HL-60/S4 (cell line): Measurements from ENCODE around the gene DNAH7.

ENCODE experiments used
- in situ Hi-C: fragments of 300-500 bp; cut with MboI; formaldehyde crosslinking; loops from 2 replicates; pipeline ENCODE4 v1.14.3; 2022; ENCODE audit warnings: low sequenced_read_pairs

Gene DNAH7

GRCh38 chr2:195891081-195891480 is 177.6 kb downstream of the DNAH7 start:
- in situ Hi-C loops = no loop called here

- in situ Hi-C loops = no loop called here
These were observed 189.5 kb downstream of the DNAH7 start for GRCh38 chr2:195879153-195879552.

DNA sequence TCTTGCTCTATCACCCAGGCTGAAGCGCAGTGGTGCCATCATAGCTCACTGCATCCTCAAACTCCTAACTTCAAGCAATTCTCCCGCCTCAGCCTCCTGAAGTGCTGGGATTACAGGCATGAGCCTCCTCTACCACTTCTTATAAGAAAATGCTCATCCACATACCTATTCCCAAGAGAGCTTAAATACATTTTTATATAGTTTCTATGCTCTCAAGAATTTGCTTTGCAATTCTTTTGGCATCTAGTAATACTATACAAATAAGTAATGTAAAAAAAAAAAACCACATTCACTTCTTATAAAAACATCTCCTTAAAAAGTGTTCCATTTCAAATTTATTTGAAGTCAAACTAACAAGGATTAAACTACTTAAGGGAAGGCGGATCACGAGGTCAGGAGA is 197.3 kb downstream of the DNAH7 start:
- in situ Hi-C loops = no loop called here

DNA sequence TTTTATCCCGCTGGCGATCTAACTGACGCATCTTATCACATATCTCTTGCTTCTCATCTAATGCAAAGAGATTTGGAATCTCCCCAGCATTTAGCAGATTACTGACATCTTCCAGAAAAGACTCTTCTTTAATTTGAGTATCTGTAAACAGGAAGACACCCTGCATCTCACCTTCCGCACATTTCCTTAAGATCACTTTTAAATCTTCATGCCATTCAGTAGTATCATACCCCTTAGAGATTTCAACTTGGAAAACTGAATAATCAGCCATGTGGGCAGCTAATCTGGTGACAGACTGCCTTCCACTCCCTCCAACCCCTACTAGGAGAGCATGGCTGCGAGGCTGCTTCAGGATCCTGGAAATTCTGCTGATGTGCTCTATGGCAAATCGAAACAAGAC is 204.3 kb downstream of the DNAH7 start:
- in situ Hi-C loops = no loop called here

DNA sequence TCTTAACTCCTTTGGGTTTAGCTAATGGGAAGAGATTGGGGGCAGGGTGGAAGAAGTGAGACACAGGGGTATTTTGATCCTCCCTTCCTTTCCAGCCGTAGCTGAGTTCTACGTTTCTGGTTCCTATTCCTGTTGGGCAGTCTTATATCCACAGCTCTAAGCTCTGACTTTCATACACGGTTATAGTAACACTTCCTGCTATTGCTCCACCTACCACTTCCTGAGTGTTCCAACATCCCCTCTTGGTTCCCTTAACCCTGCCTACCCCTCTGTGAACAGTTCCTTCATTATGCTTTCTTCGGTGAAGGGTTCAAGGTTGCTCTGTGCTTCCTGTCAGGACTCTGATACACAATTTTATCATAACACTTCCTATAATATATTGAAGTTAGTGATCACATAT is 205.1 kb downstream of the DNAH7 start:
- in situ Hi-C loops = no loop called here

DNA sequence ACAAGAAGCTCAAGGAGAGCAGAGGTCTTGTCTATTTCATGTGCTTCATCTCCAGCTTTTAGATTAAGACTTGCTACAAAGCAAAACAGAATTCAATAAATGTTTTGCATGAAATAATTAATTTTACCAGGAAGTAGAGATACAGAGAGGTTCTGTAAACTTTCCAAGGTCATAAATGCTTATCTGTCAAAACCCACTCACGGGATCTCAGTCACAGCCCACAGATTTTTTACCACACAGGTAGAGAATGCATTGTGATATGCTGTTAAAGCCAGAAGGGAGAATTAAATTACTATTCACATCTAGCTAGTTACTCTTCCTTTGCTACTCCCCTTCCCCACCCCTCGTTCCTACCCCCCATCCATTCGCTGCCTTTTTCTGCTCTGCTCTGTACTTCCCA is 205.5 kb downstream of the DNAH7 start:
- in situ Hi-C loops = no loop called here

DNA sequence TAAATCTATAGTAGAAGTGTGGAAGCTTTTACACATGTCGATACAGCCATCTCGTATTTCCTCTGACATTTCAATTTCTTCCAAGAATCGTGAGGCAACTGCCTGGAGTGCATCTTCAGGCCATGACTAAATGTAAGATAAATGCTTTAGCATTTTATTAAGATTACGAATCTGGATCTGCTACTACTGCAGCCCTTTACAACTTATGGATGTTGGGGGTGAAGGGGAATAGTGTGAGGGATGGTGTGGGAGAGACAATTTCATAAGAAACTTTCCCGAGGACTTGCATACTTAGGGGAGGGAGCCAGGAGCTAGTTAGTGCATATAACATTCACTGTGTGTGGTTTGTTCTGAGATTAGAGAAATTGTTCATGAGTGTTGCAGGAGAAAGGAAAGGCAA is 206.8 kb downstream of the DNAH7 start:
- in situ Hi-C loops = no loop called here

DNA sequence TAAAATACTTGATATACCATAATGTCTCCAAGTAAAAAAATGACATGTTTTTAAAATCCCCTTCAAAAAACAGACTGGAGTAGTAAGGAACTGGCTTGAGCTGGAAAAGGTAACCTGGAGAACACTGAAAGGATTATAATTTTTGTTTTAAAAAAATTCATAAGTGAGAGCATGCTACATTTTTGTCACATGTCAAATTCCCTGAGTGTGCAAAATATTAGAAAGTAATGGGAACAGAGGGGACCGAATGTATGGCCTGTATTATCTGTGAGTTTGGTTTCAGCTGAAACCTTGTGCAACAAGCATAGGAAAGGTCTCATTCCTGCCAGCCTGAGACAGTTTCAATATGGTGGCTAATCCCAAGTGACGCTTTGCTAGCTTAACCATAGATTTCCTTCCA is 209.1 kb downstream of the DNAH7 start:
- in situ Hi-C loops = no loop called here

DNA sequence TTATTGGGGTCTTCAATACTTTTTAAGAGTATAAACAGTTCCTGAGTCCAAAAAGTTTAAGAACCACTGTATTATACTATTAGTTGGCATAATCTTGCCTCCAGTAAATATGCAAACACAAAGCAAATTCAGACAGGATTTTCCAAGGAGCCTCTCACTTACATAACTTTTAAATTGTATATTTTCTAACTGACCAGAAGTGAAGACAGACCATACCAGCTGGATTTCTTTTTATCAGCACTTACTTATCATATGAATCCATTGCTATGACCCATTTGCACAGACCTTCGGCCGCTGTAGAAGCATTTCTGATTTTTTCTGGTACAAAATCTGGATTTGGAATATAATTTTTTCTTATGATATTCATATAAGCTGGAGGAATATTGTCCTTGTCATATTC is 211.5 kb downstream of the DNAH7 start:
- in situ Hi-C loops = no loop called here

- in situ Hi-C loops = no loop called here
These were observed 217.9 kb downstream of the DNAH7 start for GRCh38 chr2:195850764-195851163.

DNA sequence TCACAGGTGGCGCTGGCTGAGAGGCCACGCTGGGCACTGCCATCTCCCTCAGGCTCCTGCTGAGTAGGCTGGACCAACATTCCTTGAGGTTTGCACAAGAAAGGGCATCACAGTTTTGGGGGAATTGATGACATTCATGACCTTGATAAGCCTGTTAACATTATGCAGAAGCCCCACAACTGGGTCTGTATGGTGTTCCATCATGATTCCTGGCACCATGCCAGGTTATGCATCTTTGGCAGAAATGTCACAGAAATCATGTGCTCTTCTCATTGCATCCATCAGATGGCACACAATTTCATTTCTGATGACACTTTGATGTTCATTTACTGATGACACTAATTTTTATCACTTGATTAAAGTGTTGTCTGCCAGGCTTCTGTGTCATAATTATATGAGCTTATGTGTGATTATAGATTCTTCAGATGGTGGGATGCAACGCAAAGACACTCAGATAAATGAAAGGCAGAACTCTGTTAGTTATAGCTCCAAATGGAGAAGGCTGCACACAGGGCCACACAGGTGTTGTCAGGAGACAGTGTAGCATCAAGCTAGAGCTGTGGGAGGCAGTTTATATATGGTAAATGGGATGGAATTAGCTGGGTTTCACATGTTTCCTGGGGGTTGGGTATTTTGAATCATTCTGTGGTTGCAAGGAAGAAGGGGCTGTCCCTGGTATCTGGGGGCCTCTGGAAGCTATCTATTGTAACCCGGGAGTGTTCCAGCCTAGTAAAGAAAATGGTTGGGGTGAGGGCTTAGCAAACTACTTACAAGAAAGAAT is 220.3 kb downstream of the DNAH7 start:
- in situ Hi-C loops = no loop called here

- in situ Hi-C loops = no loop called here
These were observed 225.7 kb downstream of the DNAH7 start for GRCh38 chr2:195842932-195843331.

GRCh38 chr2:195838002-195838401 is 230.6 kb downstream of the DNAH7 start:
- in situ Hi-C loops = no loop called here

- in situ Hi-C loops = no loop called here
These were observed 232.6 kb downstream of the DNAH7 start for GRCh38 chr2:195836002-195836401.

DNA sequence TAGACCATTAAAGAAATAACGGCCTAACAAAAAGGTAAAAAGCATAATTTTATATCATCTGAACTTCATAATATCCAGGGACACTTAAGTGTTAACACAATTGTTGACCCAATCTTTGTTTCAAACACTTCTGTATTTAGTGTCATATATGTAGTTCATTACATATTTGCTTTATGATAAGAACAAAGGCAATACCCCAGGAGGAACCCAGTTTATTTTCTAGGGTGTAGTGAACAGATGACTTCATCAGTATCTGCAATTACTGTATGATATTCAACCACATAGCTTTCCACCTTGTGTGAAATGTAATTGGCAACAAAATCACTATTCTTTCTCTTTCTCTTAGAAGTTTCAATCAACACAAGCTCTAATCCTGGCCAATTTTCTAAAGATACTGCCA is 233.8 kb downstream of the DNAH7 start:
- in situ Hi-C loops = no loop called here

DNA sequence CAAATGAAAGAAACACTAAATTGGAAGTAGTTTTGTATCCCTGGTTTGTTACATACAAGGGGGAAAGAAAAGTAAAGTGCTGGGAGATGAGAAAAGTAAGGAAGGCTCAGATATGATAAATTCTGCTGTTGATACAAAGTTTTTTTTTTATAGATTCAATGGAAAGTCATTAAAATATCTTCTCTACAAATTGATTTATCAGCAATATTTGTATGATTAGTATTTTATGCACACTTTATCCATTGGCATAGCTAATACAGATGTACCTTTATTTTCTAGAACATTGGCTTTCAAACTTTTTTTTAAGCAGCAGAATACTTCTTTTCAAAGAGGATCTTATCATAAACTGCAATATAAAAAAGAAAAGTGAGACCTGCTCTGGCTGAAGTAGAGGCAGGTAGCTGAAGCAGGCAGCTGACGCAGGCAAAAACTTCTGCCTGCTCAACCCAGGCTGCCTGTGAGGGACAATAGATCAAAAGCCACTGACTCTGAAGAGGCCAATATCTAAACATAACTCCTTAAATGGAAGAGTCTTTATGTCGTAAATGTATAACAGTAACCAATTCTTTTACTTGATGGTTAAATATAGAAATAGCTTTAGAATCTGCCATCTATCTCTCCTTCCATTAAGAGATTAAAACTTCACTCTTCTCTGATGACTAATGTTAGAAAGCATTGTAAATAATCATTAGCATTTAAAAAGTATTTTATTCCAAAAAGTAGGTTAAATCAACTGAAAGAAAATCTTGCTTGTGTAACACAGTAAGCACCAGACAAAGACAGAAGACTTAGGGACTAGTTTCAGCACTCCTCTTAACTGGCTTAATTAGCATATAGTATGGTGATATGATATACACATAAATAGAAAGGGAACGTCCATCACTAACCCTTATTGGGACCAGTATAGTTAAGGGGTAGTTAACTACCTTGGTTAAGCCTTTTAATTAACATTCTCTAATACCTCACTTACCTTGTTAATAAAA is 237.4 kb downstream of the DNAH7 start:
- in situ Hi-C loops = no loop called here

DNA sequence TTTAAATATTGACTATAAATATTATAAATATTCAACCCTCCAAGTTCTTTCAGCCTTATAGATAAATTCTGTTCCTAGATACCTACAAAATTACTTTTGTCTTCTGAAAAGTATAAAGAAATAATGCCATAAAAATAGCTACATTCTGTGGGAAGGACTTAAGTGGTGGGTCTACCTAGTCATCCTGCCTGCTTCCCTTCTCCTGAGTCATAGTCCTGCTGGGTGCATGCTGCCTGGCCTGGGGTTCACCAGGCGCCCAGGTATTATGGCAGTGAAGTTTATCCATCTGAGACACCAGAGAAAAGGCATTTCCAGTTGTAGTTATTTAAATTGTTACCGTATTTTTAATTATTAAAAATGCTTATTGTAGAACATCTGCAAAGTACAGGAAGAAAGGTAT is 244.2 kb downstream of the DNAH7 start:
- in situ Hi-C loops = no loop called here

DNA sequence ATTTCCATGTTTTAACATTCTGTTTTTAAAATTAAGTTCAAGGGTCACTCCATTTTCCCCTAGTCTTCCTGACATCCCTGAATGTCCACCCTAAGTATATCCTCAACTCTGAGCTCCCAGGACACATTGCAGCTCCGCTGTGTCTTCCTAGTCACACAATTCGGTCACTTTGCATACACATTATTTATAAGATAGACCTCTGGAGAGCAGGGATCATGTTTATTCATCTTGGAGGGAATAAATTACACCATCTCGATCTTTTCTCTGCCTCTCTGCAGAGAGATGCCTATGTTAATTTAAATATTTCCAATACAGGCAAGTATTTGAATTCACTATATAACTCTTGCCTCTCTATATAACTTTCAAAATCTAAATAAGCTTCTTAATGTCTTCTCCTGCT is 245.4 kb downstream of the DNAH7 start:
- in situ Hi-C loops = no loop called here

DNA sequence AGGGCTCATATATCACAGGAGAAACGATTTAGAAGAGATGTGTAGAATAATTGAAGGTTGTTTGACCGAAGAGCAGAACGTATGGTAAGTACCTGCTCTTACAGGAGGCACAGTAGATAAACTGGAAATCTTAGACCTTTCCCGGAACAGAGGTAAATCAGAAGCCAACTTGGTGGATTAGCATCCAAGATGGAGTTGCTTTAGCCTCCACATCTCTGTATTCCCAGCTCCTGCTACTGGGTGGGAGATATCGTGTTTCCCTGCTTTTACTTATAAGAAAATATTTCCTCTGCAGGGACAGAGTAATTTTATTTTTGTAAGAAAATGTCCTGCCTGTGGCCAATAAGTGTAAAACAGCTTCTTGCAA is 247.1 kb downstream of the DNAH7 start:
- in situ Hi-C loops = no loop called here

GRCh38 chr2:195820867-195821565 is 247.6 kb downstream of the DNAH7 start:
- in situ Hi-C loops = no loop called here

DNA sequence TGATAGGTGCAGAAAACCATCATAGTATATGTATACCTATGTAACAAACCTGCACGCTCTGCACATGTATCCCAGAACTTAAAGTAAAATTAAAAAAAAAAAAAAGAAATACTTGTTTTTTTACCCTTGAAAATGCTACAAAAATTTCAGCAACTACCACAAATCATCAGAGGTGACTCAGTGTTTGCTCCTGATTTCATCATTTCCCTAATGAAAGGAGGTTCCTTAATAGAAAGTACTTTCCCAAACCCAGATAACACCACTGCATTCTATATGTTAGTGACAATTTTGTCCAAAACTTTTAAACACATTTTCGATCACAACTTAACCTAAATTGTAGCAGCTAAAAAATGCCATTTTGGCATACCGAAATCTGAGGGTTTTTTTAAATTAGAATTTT is 248.3 kb downstream of the DNAH7 start:
- in situ Hi-C loops = no loop called here

- in situ Hi-C loops = no loop called here
These were observed 249.4 kb downstream of the DNAH7 start for GRCh38 chr2:195819276-195819675.
